Frontal cortex (tissue), 4 donors: ENCODE measurements around the gene ITGA2. TPM values are rescaled to one million over a fixed set of nuclear protein-coding genes. Genes with fewer than 3 reads are reported as not detected.
A peak's percentile ranks its signal among the peaks of the same experiment; 100 is the strongest.
"Not testable (repeated sequence)": the region's sequence is repeated elsewhere in the genome, so short reads cannot be mapped to it uniquely, and the experiment has no call there.

Experiments
- DNase-seq, 2 donors: peaks; one replicate each; pipeline ENCODE4 v3.0.0; 2012; ENCODE audit warnings: low spot score in 2 of 2
- FAIRE-seq: peaks from 2 replicates; lab custom pipeline; 2012; peaks lifted over from hg19 to GRCh38; lab: Jason Lieb, UNC
- total RNA-seq: library from RNA; depleted of rRNA; stranded (reverse); fragments of >200 nt; gene quantifications from one replicate; pipeline ENCODE4 v1.2.3, GENCODE V29; 2014
- donor health status: control.
- donor health status: control.
- donor health status: control.

Gene ITGA2
- total RNA-seq, result 2.0 TPM

GRCh38 chr5:52989025-52989780, at the start of gene ITGA2:
ITGA2 (plus strand) TSS chr5:52989352; CDS start chr5:52989469, 117 bp downstream.
- FAIRE-seq, result no peak
- DNase-seq, result peak; percentile 41 to 61

GRCh38 chr5:52943285-52943684, 45.9 kb upstream of the ITGA2 start:
- FAIRE-seq (no peak), DNase-seq (no peak)

GRCh38 chr5:52943808-52944207, 45.3 kb upstream of the ITGA2 start:
- FAIRE-seq (no peak), DNase-seq (no peak)

- FAIRE-seq, result no peak
- DNase-seq, result no peak
These were observed 44.1 kb upstream of the ITGA2 start for GRCh38 chr5:52945040-52945439.

GRCh38 chr5:52947208-52947607, 41.9 kb upstream of the ITGA2 start:
- DNase-seq (no peak), FAIRE-seq (no peak)

GRCh38 chr5:52947851-52948250, 41.3 kb upstream of the ITGA2 start:
- DNase-seq (no peak), FAIRE-seq (no peak)

GRCh38 chr5:52948418-52949076, 40.6 kb upstream of the ITGA2 start:
- peak; percentile 87 for FAIRE-seq
- peak; percentile 24 to 38 for DNase-seq

GRCh38 chr5:52950686-52951085, 38.5 kb upstream of the ITGA2 start:
- DNase-seq (no peak), FAIRE-seq (no peak)

- FAIRE-seq (peak; percentile 86), DNase-seq (no peak)
These were observed 36.7 kb upstream of the ITGA2 start for GRCh38 chr5:52952483-52952882.

GRCh38 chr5:52956014-52956413, 33.1 kb upstream of the ITGA2 start:
- DNase-seq (no peak), FAIRE-seq (no peak)

- no peak for DNase-seq
- no peak for FAIRE-seq
These were observed 32.0 kb upstream of the ITGA2 start for GRCh38 chr5:52956915-52957747.

GRCh38 chr5:52961274-52961681, 27.9 kb upstream of the ITGA2 start:
- DNase-seq, result no peak
- FAIRE-seq, result no peak

- FAIRE-seq (no peak), DNase-seq (no peak)
These were observed 25.5 kb upstream of the ITGA2 start for GRCh38 chr5:52963636-52964035.

GRCh38 chr5:52964138-52964537, 25.0 kb upstream of the ITGA2 start:
- DNase-seq (no peak), FAIRE-seq (no peak)

- FAIRE-seq, result not testable (repeated sequence)
These were observed 13.0 kb upstream of the ITGA2 start for GRCh38 chr5:52976157-52976556.

GRCh38 chr5:52977264-52977897, 11.8 kb upstream of the ITGA2 start:
- DNase-seq (no peak), FAIRE-seq (no peak)

More at GRCh38 chr5:52976157-52976556, 13.0 kb upstream of the ITGA2 start:
- DNase-seq, result not testable (repeated sequence)

GRCh38 chr5:52981507-52981906, 7.6 kb upstream of the ITGA2 start:
- no peak for DNase-seq
- no peak for FAIRE-seq

- DNase-seq (no peak), FAIRE-seq (no peak)
These were observed 5.2 kb upstream of the ITGA2 start for GRCh38 chr5:52983731-52984636.

- FAIRE-seq (no peak), DNase-seq (no peak)
These were observed 3.8 kb upstream of the ITGA2 start for GRCh38 chr5:52985306-52985705.
